ENCODE data around the gene IGSF9.
A peak's percentile ranks its signal among the peaks of the same experiment; 100 is the strongest.

IGSF9 gene

GRCh38 chr1:159943908-159944622 lies 1.3 kb downstream of the IGSF9 start:
- peak; percentile 86 for DNase-seq

GRCh38 chr1:159943278-159943640 lies 2.2 kb downstream of the IGSF9 start:
- DNase-seq = no peak

GRCh38 chr1:159942632-159943277 lies 2.7 kb downstream of the IGSF9 start:
- no peak for DNase-seq

GRCh38 chr1:159941591-159942560 lies 3.5 kb downstream of the IGSF9 start:
- DNase-seq = peak; percentile 88

- peak; percentile 31 for DNase-seq
Measured at GRCh38 chr1:159941141-159941540, 4.3 kb downstream of the IGSF9 start.

- DNase-seq = no peak
Measured at GRCh38 chr1:159940006-159940620, 5.3 kb downstream of the IGSF9 start.

- no peak for DNase-seq
Measured at GRCh38 chr1:159939678-159940002, 5.8 kb downstream of the IGSF9 start.

GRCh38 chr1:159938905-159939677 lies 6.3 kb downstream of the IGSF9 start:
- no peak for DNase-seq

GRCh38 chr1:159938211-159938852 lies 7.1 kb downstream of the IGSF9 start:
- DNase-seq = no peak

- DNase-seq = no peak
Measured at GRCh38 chr1:159937054-159937750, 8.2 kb downstream of the IGSF9 start.

- DNase-seq = peak; percentile 31
Measured at GRCh38 chr1:159936273-159936904, 9.0 kb downstream of the IGSF9 start.

GRCh38 chr1:159935719-159936272 lies 9.6 kb downstream of the IGSF9 start:
- no peak for DNase-seq

GRCh38 chr1:159935305-159935704 lies 10.1 kb downstream of the IGSF9 start:
- no peak for DNase-seq

- no peak for DNase-seq
Measured at GRCh38 chr1:159934136-159935039, 11.0 kb downstream of the IGSF9 start.

GRCh38 chr1:159933347-159933746 lies 12.1 kb downstream of the IGSF9 start:
- no peak for DNase-seq

GRCh38 chr1:159932296-159933285 lies 12.8 kb downstream of the IGSF9 start:
- no peak for DNase-seq

- DNase-seq = no peak
Measured at GRCh38 chr1:159931795-159932173, 13.6 kb downstream of the IGSF9 start.

Data from DMS79 (cell line).